ENCODE results near the gene ANKRD24. TPM values are rescaled to one million over a fixed set of nuclear protein-coding genes. Genes with fewer than 3 reads are reported as not detected.

Gene ANKRD24
- total and polyA plus RNA-seq, 2 of the 13 experiments (the other 11 are each of a cell fraction or from before 2014, with no cell fraction given) = 0.13 to 0.24 TPM

DNA sequence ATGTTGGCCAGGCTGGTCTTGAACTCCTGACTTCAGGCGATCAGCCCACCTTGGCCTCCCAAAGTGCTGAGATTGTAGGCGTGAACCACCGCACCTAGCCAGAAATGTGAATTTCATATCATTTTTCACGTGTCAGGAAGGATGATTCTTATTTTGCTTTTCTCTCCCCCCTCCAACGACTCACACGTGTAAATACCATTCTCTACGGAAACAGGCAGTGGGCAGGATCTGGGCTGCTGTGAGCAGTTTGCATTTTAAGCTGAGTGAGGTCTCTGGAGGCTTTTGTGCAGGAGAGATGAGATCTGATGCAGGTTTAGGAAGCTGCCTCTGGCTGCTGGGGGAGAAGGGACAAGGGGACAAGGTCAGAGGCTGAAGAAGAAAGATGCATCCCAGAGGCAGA lies 11.9 kb downstream of the ANKRD24 start:
- Histone ChIP-seq H3K9me3 (ENCODE audit: low read length) (no peaks in the 10 kb centered on the region), H3K27me3 (ENCODE audit: control insufficient read depth in 1 of 2, insufficient read depth in 2 of 2, low read length in 2 of 2) (peaks cover 1 to 21% of the 10 kb centered on the region in 2 experiments; a peak in 3 of 5 replicates), H3K9ac (ENCODE audit: insufficient read depth, low read depth, low read length) (no peak overlapping the region), H3K79me2 (ENCODE audit: insufficient read depth, low read length) (no peaks in the 10 kb centered on the region), H3K4me1 (ENCODE audit: insufficient read depth, low read length) (peaks cover 26% of the 10 kb centered on the region), H3K4me2 (ENCODE audit: low read depth, low read length) (no peak overlapping the region), H3K4me3 (replicated peaks in 1 of 3; ENCODE audit: insufficient read depth in 1 of 3, low read depth in 2 of 3, low read length in 3 of 3) (no peak overlapping the region), H3K27ac (ENCODE audit: extremely low read length, insufficient read depth, low read length) (no peak overlapping the region), H2AFZ (ENCODE audit: low read length) (no peak overlapping the region), H4K20me1 (ENCODE audit: insufficient read depth, low read length) (no peaks in the 10 kb centered on the region), H3K36me3 (replicated peaks in 1 of 2; ENCODE audit: control insufficient read depth in 1 of 2, insufficient read depth in 2 of 2, low read length in 2 of 2) (no peaks in the 10 kb centered on the region)
- in situ Hi-C loops (cut with HindIII; ENCODE audit: extremely low pct_ligation_motif_present, low pct_unique_long_range_greater_than_20kb) (no loop called here), intact Hi-C loops (cut with micrococcal nuclease; ENCODE audit: unreplicated experiment) (no loop called here)
- DNase-seq (ENCODE audit: low spot score) = no peak
- POLR2A ChIA-PET = no interaction called here
- no TSS peak for BruUV-seq (replicated peaks)
- 42% methylated on average over 7 of the region's 7 CpGs for WGBS (ENCODE audit: low lambda C conversion rate)
- no peak for TF ChIP-seq ZNF709 (CRISPR knock-in tag; IDR thresholded peaks at IDR 0.05)
- no peak for TF ChIP-seq SMAD3 (CRISPR knock-in tag; IDR thresholded peaks at IDR 0.05)
- TF ChIP-seq, protein P1, sequence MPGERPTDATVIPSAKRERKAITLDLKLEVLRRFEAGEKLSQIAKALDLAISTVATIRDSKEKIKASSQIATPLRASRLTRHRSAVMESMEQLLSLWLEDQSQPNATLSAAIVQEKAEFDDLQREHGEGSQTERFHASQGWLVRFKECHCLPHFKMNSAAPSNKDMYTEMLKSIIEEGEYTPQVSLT (CRISPR knock-in tag; IDR thresholded peaks at IDR 0.05; ENCODE audit: borderline replicate concordance, low read depth) = no peak
- TF ChIP-seq ZNF235 (CRISPR knock-in tag; IDR thresholded peaks at IDR 0.05; ENCODE audit: borderline replicate concordance) = no peak
- no peak for TF ChIP-seq EP300 (IDR thresholded peaks at IDR 0.05; ENCODE audit: low read depth in 2 of 2, low read length in 2 of 2)
- no peak for TF ChIP-seq EP300 (CRISPR knock-in tag; IDR thresholded peaks at IDR 0.05; ENCODE audit: borderline replicate concordance)
- TF ChIP-seq ZFP41 (CRISPR knock-in tag; IDR thresholded peaks at IDR 0.05; ENCODE audit: borderline replicate concordance) = no peak
- TF ChIP-seq GATA4 (IDR thresholded peaks at IDR 0.05; ENCODE audit: borderline replicate concordance, low read depth) = no peak
- TF ChIP-seq, protein P2, sequence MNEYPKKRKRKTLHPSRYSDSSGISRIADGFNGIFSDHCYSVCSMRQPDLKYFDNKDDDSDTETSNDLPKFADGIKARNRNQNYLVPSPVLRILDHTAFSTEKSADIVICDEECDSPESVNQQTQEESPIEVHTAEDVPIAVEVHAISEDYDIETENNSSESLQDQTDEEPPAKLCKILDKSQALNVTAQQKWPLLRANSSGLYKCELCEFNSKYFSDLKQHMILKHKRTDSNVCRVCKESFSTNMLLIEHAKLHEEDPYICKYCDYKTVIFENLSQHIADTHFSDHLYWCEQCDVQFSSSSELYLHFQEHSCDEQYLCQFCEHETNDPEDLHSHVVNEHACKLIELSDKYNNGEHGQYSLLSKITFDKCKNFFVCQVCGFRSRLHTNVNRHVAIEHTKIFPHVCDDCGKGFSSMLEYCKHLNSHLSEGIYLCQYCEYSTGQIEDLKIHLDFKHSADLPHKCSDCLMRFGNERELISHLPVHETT (CRISPR knock-in tag; conservative IDR thresholded peaks at IDR 0.05) = no peak
- TF ChIP-seq, protein P3, sequence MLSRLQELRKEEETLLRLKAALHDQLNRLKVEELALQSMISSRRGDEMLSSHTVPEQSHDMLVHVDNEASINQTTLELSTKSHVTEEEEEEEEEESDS (CRISPR knock-in tag; IDR thresholded peaks at IDR 0.05; ENCODE audit: borderline replicate concordance) = no peak
- TF ChIP-seq, protein P4, sequence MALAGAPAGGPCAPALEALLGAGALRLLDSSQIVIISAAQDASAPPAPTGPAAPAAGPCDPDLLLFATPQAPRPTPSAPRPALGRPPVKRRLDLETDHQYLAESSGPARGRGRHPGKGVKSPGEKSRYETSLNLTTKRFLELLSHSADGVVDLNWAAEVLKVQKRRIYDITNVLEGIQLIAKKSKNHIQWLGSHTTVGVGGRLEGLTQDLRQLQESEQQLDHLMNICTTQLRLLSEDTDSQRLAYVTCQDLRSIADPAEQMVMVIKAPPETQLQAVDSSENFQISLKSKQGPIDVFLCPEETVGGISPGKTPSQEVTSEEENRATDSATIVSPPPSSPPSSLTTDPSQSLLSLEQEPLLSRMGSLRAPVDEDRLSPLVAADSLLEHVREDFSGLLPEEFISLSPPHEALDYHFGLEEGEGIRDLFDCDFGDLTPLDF (CRISPR knock-in tag; IDR thresholded peaks at IDR 0.05) = no peak
- no peak for TF ChIP-seq KLF13 (CRISPR knock-in tag; IDR thresholded peaks at IDR 0.05)
- no peak for TF ChIP-seq ZNF501 (CRISPR knock-in tag; IDR thresholded peaks at IDR 0.05)
- no peak for TF ChIP-seq THAP11 (CRISPR knock-in tag; IDR thresholded peaks at IDR 0.05)
- no peak for TF ChIP-seq NR3C1 (CRISPR knock-in tag; IDR thresholded peaks at IDR 0.05)
- no peak for TF ChIP-seq XRCC5 (optimal IDR thresholded peaks at IDR 0.05; ENCODE audit: low read length)
- no peak for TF ChIP-seq DNMT1 (CRISPR knock-in tag; IDR thresholded peaks at IDR 0.05)
- no peak for ATAC-seq
- FAIRE-seq = no peak
- CTCF ChIA-PET (ENCODE audit: low intra/inter-chr PET ratio, low total read pairs) = no interaction called here
